Fibroblast of gingiva (primary cell): ENCODE measurements around the gene RNASEH1.
A peak's percentile ranks its signal among the peaks of the same experiment; 100 is the strongest.

Source experiments
- DNase-seq: peaks from one replicate; pipeline ENCODE4 v3.0.0-alpha.2; 2011; ENCODE audit warnings: low read depth

RNASEH1 gene

DNA sequence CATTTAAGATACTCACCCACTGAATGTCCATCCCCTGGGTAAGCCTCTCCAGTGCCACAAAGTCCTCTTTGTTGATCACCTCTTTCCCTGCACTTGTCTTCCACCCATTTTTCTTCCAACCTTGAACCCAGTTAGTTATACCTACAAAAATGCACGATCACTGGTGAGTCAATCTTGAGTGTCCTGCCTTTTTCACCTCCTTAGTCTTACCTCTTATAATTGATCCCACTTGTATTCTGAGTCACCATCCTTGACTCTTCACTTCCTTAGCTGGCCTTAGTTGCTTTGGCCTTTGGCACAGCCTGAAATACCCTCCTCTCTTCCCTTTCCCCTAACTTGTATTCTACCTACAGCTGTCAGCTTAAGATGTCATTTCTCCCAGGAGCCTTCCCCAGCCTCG lies 10.2 kb downstream of the RNASEH1 start:
- DNase-seq: no peak

DNA sequence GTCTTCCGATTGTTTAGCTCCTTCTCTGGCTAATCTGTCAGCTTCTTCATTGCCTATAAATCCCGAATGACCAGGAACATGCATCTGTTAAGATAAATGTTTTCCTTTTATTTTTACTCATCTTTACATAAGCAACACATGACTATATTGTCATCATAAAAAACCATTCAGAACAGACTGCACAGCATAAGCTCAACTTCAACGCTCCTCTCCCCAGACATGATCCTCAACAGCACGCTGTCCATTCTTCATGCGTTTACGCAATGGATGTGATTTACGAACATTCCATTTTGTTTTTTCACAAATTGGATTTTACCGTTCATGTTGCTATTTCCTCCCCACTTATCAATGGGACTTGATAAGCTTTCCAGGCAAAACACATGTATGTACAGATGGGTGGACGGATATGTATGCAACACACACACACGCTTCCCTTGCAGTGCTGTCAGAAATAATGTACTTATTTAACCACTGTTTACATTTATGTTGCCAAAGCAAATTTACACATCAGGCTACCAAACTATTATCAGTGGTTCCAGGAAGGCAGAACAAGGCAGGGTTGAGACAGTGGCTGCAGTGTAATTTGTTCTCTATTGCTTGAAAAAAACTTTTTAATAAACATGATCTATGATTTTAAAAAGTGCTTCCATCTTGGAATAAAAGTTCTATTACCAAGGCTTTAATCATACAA lies 12.2 kb downstream of the RNASEH1 start:
- DNase-seq: no peak

DNA sequence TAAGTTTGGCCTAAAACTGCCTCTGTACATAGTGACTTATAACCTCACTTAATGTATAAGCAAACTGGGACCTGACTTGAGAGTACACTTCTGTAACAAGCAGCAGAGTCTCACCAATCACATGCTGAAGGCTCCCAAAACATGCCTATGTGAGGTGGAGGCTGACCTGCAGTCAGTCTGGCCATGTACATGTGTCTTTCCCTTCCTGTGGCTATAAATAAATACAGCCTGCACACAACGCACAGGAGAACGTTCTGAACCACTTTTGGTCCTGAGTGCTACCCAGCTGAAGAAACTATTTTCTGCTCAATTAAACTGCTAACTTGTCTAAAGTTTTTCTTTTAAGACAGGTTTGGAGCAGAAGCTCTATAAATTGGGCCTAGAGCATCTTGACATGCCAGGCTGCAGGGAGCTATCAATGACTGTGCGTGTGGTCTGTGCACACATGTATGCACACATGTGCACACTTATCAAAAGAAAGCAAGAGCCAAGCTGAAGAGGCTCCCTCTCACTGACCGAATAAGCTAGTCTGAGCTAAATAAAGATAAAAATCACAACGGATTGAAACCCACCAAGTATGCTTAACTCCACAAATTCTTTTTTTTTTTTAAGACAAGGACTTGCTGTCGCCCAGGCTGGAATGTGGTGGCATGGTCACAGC lies 15.0 kb downstream of the RNASEH1 start:
- no peak for DNase-seq

DNA sequence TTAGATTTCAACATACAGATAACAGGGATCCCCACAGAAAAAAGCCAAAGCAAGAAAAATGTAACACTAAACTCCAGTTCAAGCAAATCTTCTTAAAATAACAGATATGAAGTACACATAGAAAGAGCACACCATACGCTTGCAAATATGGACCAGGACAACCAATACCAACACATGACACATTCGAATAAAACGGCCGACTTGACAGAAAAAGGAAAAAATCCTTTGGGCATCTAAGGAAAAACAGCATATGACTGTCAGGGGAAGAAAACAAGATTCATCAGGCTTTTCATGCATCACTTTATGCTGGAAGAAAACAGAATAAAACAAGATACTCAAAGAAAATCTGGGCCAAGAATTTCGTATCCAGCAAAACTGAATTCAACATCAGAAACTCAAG lies 16.0 kb downstream of the RNASEH1 start:
- no peak for DNase-seq

DNA sequence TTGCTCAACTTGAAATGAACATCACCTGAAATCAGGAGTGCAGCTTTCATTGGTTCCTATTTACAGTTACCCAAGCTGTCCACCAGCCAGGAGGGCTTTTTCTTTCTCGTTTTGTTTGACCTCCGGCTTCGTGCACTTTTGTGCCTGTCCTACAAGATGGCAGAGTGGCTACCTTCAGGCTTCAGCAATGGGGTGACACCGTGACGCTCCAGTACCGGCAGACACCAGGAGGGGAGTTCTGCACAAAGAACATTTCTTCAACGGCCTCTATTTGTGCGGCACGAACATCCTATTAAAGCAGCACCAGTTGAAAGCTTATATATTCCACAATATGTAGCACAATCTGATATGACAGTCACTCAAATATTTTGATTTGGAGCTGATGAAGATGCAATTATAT lies 18.3 kb downstream of the RNASEH1 start:
- no peak for DNase-seq

DNA sequence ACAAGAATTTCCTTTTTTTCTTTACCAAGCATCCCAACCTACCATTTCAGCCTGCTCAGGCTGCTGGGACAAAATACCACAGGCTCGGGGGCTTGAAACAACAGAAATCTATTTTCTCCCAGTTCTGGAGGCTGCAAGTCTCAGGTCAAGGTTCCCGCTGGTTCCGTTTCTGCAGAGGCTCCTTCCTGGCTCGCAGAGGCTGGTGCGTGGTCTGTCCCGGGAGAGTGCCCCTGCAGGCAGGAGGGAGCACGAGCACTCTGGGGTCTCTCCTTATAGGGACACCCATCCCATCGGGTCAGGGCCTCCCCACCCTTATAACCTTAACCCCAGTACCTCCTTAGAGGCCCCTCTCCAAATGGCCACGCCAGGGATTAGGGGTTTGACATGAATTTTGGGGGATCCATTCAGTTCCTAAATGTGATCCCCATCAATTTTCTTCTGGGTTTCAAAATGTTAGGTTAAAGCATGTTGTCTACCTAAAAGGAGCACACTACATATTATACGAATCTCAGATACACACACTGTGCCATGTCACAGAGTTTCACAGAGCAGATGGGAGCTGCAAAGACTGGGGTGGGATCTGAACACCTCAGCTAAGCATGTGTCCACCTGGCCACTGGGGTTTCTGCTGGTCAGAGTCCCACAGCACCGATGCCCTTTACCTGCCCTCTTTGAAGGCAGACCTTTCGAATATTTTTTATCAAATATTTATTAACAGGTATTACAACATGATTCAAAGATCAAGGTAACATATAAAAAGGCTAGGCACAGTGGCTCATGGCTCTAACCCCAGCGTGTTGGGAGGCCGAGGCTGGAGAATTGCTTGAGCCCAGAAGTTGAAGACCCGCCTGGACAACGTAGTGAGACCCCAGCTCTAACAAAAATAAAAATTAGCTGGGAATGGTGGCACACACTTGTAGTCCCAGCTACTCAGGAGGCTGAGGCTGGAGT lies 21.2 kb downstream of the RNASEH1 start:
- DNase-seq: peak; percentile 35

DNA sequence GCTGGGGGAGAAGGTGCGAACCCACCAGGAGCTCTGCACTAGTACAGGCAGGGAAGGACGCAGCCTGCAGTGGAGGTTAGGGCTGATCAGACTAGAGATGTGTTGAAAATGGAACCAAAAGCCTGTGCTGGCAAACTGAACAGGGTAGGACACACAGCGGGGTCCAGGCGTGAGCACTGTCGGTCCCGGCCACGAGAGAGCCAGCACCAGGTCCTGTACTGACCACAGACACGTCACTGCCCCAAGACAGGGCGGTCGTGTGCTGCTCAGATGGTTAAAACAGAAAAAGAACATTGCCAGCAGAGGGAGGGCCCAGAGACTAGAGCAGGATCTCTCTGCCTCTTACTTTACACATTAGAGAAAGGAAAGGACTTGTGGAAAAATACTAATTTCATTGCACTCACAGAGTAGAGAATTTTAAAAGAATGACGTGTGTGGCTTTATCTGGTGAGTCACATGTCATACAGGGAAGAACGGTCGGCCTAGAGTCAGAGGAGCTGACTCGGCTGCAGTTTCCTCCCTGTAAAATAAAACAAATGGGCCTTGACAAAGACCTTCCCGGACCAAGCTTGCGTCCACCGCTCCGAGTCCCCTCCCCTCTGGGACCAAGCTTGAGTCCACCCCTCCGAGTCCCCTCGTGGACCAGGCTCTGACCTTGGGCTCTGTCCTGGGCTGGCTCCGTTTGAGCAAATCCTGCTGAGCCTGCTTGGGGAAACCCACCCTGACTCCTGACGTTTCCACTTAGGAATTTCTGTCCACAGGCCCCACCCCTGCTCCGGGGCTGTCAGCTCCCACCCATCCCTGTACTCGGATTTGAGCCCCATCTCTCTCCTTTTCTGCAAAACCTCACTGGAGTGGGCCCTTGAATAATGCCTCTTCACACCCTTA lies 22.1 kb downstream of the RNASEH1 start:
- DNase-seq: peak; percentile 79

DNA sequence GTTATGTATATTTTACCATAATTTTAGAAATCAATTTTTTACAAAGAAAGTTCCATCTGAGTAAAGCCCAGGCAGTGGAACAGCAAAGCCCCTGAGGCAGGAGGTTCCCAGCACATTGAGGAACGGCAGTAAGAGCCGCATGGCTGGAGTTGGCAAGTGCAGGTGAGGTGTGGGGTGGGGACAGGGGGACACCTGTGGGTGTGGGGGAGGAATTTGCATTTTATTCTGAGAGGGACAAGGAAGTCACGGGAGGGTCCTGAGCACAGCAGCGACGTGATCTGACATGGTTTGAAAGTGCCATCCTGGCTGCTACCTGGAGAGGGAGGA lies 22.7 kb downstream of the RNASEH1 start:
- no peak for DNase-seq

DNA sequence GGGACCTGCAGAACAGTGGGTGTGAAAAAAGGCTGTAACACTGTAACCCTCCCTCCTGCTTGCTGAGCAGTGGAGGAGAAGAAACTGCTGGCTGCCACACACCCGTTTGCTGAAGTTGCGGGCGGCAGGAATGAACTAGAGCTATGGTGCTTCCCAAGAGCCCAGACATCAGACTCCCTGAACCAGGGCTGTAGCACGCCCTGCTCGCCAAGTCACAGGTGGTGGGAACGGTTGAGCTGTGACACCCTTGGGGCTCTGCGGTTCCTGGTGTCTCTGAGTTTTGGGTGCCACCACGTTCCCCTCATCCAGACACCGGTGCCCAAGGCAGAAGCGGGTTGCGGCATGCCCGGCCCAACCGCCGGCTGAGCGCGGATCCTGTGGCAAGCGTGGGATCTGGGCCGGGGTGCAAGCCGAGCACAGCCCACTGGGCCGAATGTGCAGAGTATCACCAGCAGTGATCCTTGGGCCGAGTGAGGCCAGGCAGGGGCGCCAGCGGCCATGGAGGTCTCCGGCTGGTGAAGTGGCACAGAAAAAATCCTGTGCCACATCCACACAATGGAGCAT lies 23.8 kb downstream of the RNASEH1 start:
- no peak for DNase-seq

DNA sequence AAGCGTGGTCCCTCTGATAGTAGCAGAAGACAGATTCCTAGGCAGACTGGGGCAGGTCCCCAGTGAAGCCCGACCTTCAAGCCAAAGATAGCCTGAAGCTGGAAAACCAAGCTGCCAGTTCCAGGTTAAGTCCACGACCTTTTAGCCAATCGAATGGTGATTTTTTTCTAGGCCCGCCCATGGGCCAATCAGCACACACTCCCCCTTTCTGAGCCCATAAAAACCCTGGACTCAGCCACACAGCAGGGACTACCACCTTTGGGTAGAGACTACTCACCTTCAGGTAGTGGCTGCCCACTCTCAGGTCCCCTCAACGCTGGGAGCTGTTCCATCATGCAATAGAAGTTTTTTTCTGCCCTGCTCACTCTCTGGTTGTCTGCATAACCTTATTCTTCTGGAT lies 24.3 kb downstream of the RNASEH1 start:
- no peak for DNase-seq

DNA sequence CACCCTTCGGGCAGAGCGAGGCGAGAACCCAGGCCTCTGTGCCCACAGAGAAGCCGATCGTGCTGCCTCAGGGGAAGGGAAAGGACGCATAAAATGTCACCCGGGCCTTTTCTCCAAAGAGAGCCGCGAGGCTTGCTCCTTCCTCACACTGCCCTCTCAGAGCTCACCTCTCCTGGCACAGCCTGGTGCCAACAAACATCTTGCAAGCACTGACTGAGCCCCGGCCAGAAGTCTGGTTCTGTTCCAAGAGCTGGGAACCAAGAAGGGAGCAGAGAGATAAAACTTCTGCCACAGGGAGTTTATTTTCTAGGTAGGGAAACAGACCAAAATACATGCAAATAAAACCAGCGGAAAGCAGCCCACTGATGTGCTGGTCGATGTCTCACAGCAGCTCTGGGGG lies 25.2 kb downstream of the RNASEH1 start:
- DNase-seq: no peak

DNA sequence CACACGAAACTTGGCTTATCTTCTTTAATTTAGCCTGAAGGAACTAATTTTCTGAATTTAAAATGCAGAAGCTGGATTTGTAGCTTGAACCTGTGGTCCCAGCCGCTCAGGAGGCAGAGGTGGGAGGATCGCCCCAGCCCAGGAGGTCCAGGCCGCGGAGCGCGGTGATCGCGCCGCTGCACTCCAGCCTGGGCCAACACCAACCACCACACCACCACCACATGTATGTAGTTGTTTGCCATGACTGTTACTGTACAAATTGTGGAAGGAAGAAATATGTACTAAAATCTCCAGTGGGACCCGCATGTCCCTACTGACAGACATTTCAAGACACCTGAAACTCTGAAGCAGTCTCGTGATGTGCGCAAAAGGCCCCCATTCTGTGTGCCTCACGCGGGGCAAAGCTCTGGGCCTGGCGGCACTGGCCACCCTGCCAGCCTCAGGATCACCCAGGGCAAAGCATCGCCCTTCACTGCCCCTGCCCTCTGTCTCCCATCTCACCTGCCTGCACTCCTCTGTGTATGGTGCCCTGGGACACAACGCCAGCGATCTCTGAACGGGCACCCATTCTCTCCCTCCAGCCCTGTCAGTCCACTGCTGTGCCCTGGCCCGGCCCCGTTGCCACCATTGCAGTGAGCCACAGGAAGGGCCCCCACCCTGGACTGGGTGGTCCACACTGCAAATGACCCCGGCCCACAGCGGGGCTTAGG lies 28.7 kb downstream of the RNASEH1 start:
- no peak for DNase-seq

DNA sequence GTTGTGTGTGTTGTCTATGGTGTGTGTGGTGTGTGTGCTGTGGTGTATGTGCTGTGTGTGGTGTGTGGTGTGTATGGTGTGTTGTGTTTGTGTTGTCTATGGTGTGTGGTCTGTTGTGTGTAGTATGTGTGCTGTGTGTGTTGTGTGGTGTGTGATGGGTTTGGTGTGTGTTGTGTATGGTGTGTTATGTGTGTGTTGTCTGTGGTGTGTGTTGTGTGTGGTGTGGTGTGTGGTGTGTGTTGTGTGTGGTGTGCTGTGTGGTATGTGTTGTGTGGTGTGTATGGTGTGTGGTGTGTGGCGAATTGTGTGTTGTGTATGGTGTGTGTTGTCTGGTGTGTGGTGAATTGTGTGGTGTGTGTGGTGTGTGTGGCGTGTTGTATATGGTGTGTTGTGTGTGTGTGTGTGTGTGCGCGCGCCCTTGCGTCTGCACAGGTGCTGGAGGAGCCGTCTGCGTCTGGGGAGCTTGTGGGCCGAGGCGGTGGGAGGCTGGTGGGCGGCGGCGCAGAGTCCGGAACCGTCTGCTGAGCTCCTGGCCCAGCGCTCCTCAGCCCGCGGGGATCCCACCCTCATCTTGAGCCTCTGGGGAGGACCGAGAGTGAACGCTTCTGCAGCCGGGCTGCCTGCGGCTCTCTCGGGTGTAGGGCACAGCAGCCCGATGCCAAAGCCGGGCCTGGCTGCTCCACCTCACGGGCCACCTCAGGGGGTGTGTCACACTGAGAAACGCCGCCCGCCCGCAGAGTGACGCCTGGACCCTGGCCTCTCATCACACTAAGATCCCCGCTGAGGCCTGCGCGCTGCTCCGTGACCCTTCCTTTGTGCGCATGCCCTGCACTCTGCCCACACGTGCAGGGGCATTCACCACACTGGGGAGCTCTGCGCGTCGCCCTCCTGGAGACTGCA lies 30.0 kb downstream of the RNASEH1 start:
- no peak for DNase-seq

DNA sequence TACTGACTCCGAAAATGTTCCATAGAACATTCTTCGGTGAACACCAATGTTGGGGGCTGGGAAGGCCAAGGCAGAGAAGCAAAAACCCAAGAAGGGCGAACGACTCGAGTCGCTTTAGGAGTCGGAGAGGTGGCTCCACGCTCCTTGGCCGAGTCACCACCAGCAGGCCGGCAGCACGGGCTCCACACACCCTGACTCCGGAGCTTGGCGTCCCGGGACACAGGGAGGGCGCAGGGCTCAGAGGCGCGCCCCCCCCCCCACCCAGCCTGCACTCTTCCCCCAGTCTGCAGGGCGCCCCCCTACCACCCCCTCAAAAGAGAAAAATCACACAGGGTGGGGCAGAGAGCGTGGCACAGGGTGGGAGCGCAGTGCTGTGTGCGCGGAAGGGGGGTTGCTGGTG lies 31.3 kb downstream of the RNASEH1 start:
- no peak for DNase-seq

DNA sequence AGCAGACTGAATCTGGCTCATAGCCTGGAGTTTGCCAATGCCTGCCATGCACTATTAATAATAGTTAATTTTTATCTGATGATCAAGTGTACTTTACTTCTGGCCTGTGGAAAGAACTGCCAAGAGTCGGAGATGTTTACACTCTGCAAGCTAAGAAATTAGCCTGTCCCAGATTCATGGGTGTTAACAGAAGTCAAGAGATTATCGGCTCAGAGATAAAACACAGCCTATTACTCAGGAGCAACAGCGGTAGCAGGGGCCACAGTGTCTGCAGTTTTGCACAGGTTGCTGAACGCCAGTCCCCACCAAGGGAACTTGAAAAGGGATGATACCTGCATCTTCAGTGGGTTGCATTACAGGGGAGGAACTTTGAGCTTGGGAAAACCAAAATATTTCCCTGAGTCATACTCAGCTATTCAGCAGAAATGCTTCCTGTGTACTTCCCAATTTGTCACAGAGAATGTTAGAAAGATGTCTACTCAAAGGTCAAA lies 34.5 kb downstream of the RNASEH1 start:
- DNase-seq: no peak

DNA sequence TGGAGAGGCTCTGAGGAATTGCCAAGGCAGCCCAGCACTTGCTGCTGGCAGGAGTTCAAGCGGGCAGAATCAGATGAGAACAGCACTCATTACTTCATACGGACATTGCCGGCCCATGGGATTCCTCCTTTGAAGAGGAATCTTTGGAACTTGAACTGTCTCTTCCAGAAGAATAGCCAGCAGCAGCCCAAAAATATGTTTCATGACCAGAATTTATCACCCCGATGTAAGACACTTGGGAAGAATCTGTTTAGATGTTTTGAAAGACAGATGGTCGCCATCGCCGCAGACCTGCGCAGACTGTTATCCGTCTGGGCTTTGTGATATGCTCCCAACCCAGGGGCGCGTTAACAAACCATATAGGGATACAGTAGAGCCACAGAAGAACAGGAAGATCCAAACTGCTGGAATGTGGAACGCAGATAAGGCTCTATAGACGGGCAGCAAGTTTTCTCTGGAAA lies 35.1 kb downstream of the RNASEH1 start:
- DNase-seq: no peak

DNA sequence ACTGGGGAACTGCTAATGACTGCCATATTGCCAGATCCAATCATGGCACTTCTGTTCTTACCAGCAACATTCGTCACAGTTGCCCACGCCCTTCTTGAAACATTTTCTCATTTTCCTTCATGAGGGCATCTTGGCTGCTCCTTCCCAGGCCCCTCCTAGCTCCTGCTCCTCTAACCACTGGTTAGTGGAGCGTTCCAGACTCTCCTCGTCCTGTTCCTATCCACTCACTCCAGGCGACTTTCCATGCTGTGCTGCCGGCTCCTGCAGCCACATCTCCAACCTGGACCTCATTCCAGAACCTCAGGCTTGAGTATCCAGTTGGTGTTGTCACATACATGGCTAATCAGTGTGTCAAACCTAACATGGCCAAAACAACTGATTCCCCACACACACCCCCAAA lies 37.5 kb downstream of the RNASEH1 start:
- no peak for DNase-seq

DNA sequence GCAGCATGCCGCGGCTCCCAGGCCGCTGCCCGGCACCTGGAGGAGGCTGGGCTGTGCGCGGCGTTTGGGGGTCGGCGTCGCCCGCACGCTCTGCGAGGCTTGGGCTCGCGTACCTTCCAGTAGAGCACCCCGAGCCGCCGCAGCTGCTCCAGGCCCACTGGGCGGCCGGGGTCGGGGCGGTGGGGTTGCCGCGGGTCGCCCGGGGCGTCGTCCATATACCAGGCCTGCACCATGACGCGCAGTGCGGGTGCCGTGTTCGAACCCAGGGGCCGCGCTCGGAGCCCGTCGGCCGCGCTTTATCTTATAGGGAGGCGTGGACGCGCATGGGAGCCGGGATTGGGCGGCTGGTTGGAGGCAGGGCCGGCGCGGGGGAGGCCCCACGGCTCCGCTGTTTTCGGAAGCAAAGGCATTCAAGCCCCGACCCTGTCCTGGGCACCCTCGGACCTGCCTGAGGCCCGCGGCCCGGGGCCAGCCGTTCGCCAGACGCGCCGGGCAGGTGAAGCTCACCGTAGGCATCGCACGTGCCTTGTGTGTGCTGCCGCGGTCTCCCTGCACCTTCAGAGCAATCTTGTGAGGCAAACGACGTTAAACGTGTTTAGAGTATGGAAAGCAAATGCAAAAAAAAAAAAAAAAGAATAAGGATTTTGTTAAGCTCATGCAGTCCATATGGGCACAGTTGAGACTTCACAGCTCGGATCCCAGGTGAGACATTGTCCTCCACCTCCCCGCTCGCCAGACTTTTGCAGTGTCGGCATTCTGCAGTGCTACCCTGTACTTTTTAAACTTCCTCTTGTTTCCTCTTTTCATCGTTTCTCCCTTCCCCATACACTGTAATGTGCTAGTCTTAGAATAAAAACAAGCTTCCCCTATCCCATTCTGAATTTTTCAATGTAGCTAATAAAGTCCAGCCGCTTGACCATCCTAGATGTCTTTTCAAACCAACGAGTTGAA lies 38.6 kb downstream of the RNASEH1 start, which contains the start of gene ADI1:
Gene ADI1 (minus strand): TSS at position 277 of the 951 bp plus-strand sequence. CDS start 44 bp downstream, at position 233.
- DNase-seq: peak; percentile 70
